K562 (cell line): ENCODE results near the gene TGFB1I1.

Experiments used
- BHLHE40 ChIP-seq: IDR thresholded peaks from 2 replicates; pipeline ENCODE4 v1.6.1; 2011; ENCODE audit warnings: low read length, improper control_type of control experiment
- CREB1 ChIP-seq, 2 experiments: sonication (generic) in 1 of 2; formaldehyde crosslinking in 1 of 2; IDR thresholded peaks; 2 replicates each; pipeline versions ENCODE4 v1.6.1 to v1.8.0; 2012 to 2022; ENCODE audit warnings: inconsistent platforms in 1 of 2, mild to moderate bottlenecking in 1 of 2, missing genetic modification reagents in 1 of 2, moderate library complexity in 1 of 2
- HDAC2 ChIP-seq: fragments of 450-650 bp; IDR thresholded peaks from 2 replicates; pipeline ENCODE4 v1.6.1; 2016; ENCODE audit warnings: mild to moderate bottlenecking
- KHSRP ChIP-seq: fragments of 450-650 bp; IDR thresholded peaks from 2 replicates; pipeline ENCODE4 v1.6.1; 2017
- LCOR ChIP-seq: sonication (generic); formaldehyde crosslinking; IDR thresholded peaks from 2 replicates; pipeline ENCODE4 v1.8.0; 2022; ENCODE audit warnings: mild to moderate bottlenecking, missing genetic modification reagents
- NCOA6 ChIP-seq: fragments of 450-650 bp; IDR thresholded peaks from 2 replicates; pipeline ENCODE4 v1.6.1; 2017; ENCODE audit warnings: mild to moderate bottlenecking
- SMARCE1 ChIP-seq: fragments of 450-650 bp; IDR thresholded peaks from 2 replicates; pipeline ENCODE4 v1.7.1; 2016; ENCODE audit warnings: mild to moderate bottlenecking
- STAG1 ChIP-seq: sonication (generic); formaldehyde crosslinking; IDR thresholded peaks from 2 replicates; pipeline ENCODE4 v1.5.0; 2020; ENCODE audit warnings: missing genetic modification reagents, borderline replicate concordance
- ZZZ3 ChIP-seq: fragments of 450-650 bp; IDR thresholded peaks from 2 replicates; pipeline ENCODE4 v1.6.1; 2016; ENCODE audit warnings: antibody characterized with exemption, mild to moderate bottlenecking, moderate library complexity
- TF ChIP-seq, protein P1 (sequence below), 3 experiments: IDR thresholded peaks in 2 of 3; conservative IDR thresholded peaks in 1 of 3; 2 replicates each; pipeline ENCODE4 v1.5.1; 2011 to 2012; ENCODE audit warnings: low read length in 3 of 3, mild to moderate bottlenecking in 3 of 3, control low read depth in 2 of 3, improper control_type of control experiment in 1 of 3, inconsistent platforms in 1 of 3, low read depth in 1 of 3, mixed read lengths in 1 of 3, moderate library complexity in 1 of 3; ENCODE audit not compliant: insufficient read depth in 2 of 3

DNA sequence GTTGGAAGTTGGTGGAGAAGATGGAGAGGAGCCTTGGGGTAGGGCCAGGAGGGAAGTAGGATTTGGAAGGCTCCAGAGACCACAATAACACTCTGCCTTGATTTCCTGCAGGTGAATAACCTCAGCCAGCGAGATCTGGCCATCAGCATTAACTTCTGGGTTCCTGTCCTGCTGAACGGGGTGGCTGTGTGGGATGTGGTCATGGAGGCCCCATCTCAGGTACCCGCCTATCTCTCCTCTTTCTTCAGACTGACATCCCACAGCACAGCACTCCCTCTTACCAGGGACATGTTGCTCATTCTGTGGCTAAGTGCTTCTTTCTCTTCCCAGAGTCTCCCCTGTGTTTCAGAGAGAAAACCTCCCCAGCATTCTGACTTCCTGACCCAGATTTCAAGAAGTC lies 48.7 kb upstream of the TGFB1I1 start:
- TF ChIP-seq, protein P1, sequence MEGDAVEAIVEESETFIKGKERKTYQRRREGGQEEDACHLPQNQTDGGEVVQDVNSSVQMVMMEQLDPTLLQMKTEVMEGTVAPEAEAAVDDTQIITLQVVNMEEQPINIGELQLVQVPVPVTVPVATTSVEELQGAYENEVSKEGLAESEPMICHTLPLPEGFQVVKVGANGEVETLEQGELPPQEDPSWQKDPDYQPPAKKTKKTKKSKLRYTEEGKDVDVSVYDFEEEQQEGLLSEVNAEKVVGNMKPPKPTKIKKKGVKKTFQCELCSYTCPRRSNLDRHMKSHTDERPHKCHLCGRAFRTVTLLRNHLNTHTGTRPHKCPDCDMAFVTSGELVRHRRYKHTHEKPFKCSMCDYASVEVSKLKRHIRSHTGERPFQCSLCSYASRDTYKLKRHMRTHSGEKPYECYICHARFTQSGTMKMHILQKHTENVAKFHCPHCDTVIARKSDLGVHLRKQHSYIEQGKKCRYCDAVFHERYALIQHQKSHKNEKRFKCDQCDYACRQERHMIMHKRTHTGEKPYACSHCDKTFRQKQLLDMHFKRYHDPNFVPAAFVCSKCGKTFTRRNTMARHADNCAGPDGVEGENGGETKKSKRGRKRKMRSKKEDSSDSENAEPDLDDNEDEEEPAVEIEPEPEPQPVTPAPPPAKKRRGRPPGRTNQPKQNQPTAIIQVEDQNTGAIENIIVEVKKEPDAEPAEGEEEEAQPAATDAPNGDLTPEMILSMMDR (IDR thresholded peaks at IDR 0.05 in 2 of 3, conservative IDR thresholded peaks at IDR 0.05 in 1 of 3; ENCODE audit: insufficient read depth in 2 of 3, low read depth in 1 of 3, low read length in 3 of 3) = no peak
- TF ChIP-seq BHLHE40 (no peak), NCOA6 (no peak), LCOR (CRISPR knock-in tag) (no peak), SMARCE1 (no peak), KHSRP (no peak), HDAC2 (no peak), STAG1 (no peak), CREB1 (IDR thresholded peaks at IDR 0.05) (no peak), CREB1 (CRISPR knock-in tag; IDR thresholded peaks at IDR 0.05) (no peak), ZZZ3 (no peak)
